Measurements from ENCODE around the gene HOXD4. TPM values are rescaled to one million over a fixed set of nuclear protein-coding genes. Genes with fewer than 3 reads are reported as not detected.

HOXD4 gene
- polyA plus RNA-seq, 1 of the 3 experiments (the other 2 are of a cell fraction): 1.0 TPM

DNA sequence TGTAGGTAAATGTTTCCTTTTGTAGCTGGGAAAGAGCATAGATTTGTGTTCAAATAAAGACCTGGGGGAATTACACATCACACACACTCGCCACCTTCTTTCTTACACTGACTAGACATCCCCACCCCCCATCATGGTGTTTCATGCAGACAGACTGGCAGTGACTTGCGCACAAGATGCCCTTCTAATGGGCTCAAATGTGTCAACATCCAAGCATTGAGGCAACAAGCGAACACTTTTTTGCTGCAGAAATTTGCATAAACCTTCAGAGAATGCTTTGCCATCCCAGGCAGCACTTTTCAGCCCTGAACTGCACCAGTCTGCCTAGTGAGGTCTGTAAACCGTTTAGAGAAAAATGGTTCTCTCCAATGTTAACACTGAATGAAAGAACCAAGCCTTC is 17.3 kb upstream of the HOXD4 start:
- CTCF ChIA-PET: interaction anchor here (0.8 to 26.1 kb wide), 9 partner anchors 18 to 1015 kb away, joined by 3 to 1047 read pairs (median 7); no protein-coding TSS in a partner anchor
- H3F3A ChIP-seq (replicated peaks; ENCODE audit: insufficient read depth): peaks cover 38% of the 10 kb centered on the region
- no peaks in the 10 kb centered on the region for H4K20me1 ChIP-seq (ENCODE audit: insufficient read depth)
- H3K36me3 ChIP-seq (replicated peaks in 1 of 2; ENCODE audit: control insufficient read depth in 1 of 2, insufficient read depth in 2 of 2, low read length in 1 of 2): no peaks in the 10 kb centered on the region
- no peak for DNase-seq
- H3K27ac ChIP-seq (ENCODE audit: low read depth in 2 of 2, low read length in 1 of 2): peak overlapping the region; percentile 63 to 92; a peak in 3 of 4 replicates
- WGBS (ENCODE audit: low lambda C conversion rate): 84% methylated on average over 4 of the region's 4 CpGs
- peaks cover 28 to 50% of the 10 kb centered on the region in 2 experiments for H3K4me1 ChIP-seq (ENCODE audit: control insufficient read depth in 1 of 2, insufficient read depth in 2 of 2, low read depth in 1 of 2, low read length in 1 of 2)
- H3K9ac ChIP-seq: no peak overlapping the region
- no peaks in the 10 kb centered on the region for H3K9me3 ChIP-seq
- H2AFZ ChIP-seq (ENCODE audit: low read depth): no peak overlapping the region
- H3K4me2 ChIP-seq: no peak overlapping the region
- H3K4me3 ChIP-seq (ENCODE audit: low read depth in 2 of 2, low read length in 1 of 2): no peak overlapping the region
- TF ChIP-seq, protein P1, sequence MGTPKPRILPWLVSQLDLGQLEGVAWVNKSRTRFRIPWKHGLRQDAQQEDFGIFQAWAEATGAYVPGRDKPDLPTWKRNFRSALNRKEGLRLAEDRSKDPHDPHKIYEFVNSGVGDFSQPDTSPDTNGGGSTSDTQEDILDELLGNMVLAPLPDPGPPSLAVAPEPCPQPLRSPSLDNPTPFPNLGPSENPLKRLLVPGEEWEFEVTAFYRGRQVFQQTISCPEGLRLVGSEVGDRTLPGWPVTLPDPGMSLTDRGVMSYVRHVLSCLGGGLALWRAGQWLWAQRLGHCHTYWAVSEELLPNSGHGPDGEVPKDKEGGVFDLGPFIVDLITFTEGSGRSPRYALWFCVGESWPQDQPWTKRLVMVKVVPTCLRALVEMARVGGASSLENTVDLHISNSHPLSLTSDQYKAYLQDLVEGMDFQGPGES (IDR thresholded peaks at IDR 0.05; ENCODE audit: low read depth, low read length): no peak
- POLR2A ChIA-PET: interaction anchor here (0.6 to 6.3 kb wide), 4 partner anchors 385 to 520 kb away, joined by 3 to 45 read pairs (median 19); no protein-coding TSS in a partner anchor
- no peaks in the 10 kb centered on the region for H3K27me3 ChIP-seq (ENCODE audit: insufficient read depth)
- H3K9me2 ChIP-seq: no peaks in the 10 kb centered on the region
- H3K79me2 ChIP-seq (ENCODE audit: insufficient read depth): peaks cover 35% of the 10 kb centered on the region

DNA sequence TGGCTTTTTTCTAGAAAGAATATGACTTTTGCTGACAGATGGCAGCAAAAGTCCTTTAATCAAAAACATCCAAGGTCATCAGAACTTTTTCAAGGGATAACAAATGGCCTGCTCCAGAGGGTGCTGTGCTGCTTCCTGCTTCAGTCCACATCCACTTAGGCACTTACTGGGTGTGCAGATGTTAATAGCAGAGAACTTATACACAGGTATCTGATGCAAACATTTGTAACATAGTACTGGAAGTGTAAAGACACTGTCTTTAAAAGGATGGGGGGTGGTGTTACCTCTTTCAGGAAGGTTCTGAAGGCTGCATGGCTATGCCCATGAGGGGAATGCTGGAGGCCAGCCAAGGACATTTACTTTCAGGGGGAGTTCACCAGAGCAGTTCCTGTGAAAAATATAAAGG is 16.3 kb upstream of the HOXD4 start:
- TF ChIP-seq TCF12 (IDR thresholded peaks at IDR 0.05) (peak; percentile 54), RFX5 (IDR thresholded peaks at IDR 0.05; ENCODE audit: low read length) (peak; percentile 30; the same call in 1 of the 2 replicates), GABPA (IDR thresholded peaks at IDR 0.05; ENCODE audit: low read depth) (no peak), FOXJ3 (CRISPR knock-in tag; IDR thresholded peaks at IDR 0.05) (no peak), FOSL2 (IDR thresholded peaks at IDR 0.05; ENCODE audit: borderline replicate concordance, low read depth) (no peak), MXI1 (IDR thresholded peaks at IDR 0.05; ENCODE audit: low read depth, low read length) (peak; percentile 41; the same call in 1 of the 2 replicates), RCOR1 (IDR thresholded peaks at IDR 0.05; ENCODE audit: low read length) (peak; percentile 76), NFIC (IDR thresholded peaks at IDR 0.05; ENCODE audit: borderline replicate concordance) (peak; percentile 15; the same call in 1 of the 2 replicates), TAF1 (IDR thresholded peaks at IDR 0.05; ENCODE audit: borderline replicate concordance, low read depth, low read length) (no peak), SMC3 (IDR thresholded peaks at IDR 0.05; ENCODE audit: low read depth, low read length) (peak; percentile 40; the same call in 1 of the 2 replicates), RAD21 (IDR thresholded peaks at IDR 0.05; ENCODE audit: low read length) (peak; percentile 68), JUND (IDR thresholded peaks at IDR 0.05) (no peak), RXRA (IDR thresholded peaks at IDR 0.05; ENCODE audit: borderline replicate concordance, low read depth) (no peak), EP300 (IDR thresholded peaks at IDR 0.05; ENCODE audit: borderline replicate concordance in 1 of 2, low read depth in 1 of 2, low read length in 1 of 2) (peak in 1 of 2 experiments; percentile 83; a peak in 2 of 4 replicates)
- TF ChIP-seq, protein P1 (IDR thresholded peaks at IDR 0.05; ENCODE audit: low read depth, low read length): no peak
- TF ChIP-seq, protein P2, sequence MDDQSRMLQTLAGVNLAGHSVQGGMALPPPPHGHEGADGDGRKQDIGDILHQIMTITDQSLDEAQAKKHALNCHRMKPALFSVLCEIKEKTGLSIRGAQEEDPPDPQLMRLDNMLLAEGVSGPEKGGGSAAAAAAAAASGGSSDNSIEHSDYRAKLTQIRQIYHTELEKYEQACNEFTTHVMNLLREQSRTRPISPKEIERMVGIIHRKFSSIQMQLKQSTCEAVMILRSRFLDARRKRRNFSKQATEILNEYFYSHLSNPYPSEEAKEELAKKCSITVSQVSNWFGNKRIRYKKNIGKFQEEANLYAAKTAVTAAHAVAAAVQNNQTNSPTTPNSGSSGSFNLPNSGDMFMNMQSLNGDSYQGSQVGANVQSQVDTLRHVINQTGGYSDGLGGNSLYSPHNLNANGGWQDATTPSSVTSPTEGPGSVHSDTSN (IDR thresholded peaks at IDR 0.05): no peak; the same call in 1 of the 2 replicates
- TF ChIP-seq, protein P3, sequence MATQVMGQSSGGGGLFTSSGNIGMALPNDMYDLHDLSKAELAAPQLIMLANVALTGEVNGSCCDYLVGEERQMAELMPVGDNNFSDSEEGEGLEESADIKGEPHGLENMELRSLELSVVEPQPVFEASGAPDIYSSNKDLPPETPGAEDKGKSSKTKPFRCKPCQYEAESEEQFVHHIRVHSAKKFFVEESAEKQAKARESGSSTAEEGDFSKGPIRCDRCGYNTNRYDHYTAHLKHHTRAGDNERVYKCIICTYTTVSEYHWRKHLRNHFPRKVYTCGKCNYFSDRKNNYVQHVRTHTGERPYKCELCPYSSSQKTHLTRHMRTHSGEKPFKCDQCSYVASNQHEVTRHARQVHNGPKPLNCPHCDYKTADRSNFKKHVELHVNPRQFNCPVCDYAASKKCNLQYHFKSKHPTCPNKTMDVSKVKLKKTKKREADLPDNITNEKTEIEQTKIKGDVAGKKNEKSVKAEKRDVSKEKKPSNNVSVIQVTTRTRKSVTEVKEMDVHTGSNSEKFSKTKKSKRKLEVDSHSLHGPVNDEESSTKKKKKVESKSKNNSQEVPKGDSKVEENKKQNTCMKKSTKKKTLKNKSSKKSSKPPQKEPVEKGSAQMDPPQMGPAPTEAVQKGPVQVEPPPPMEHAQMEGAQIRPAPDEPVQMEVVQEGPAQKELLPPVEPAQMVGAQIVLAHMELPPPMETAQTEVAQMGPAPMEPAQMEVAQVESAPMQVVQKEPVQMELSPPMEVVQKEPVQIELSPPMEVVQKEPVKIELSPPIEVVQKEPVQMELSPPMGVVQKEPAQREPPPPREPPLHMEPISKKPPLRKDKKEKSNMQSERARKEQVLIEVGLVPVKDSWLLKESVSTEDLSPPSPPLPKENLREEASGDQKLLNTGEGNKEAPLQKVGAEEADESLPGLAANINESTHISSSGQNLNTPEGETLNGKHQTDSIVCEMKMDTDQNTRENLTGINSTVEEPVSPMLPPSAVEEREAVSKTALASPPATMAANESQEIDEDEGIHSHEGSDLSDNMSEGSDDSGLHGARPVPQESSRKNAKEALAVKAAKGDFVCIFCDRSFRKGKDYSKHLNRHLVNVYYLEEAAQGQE (IDR thresholded peaks at IDR 0.05; ENCODE audit: low read depth, low read length): no peak
- TF ChIP-seq, protein P4, sequence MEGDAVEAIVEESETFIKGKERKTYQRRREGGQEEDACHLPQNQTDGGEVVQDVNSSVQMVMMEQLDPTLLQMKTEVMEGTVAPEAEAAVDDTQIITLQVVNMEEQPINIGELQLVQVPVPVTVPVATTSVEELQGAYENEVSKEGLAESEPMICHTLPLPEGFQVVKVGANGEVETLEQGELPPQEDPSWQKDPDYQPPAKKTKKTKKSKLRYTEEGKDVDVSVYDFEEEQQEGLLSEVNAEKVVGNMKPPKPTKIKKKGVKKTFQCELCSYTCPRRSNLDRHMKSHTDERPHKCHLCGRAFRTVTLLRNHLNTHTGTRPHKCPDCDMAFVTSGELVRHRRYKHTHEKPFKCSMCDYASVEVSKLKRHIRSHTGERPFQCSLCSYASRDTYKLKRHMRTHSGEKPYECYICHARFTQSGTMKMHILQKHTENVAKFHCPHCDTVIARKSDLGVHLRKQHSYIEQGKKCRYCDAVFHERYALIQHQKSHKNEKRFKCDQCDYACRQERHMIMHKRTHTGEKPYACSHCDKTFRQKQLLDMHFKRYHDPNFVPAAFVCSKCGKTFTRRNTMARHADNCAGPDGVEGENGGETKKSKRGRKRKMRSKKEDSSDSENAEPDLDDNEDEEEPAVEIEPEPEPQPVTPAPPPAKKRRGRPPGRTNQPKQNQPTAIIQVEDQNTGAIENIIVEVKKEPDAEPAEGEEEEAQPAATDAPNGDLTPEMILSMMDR (IDR thresholded peaks at IDR 0.05): peak; percentile 27
- H4K20me1 ChIP-seq (ENCODE audit: insufficient read depth): no peaks in the 10 kb centered on the region
- H3K27ac ChIP-seq (ENCODE audit: low read depth in 2 of 2, low read length in 1 of 2): peak overlapping the region; percentile 63 to 92
- H3K4me3 ChIP-seq (ENCODE audit: low read depth in 2 of 2, low read length in 1 of 2): no peak overlapping the region
- H3K9ac ChIP-seq: peak overlapping the region; percentile 94; the same call in 1 of the 2 replicates
- H3K79me2 ChIP-seq (ENCODE audit: insufficient read depth): peaks cover 44% of the 10 kb centered on the region
- CTCF ChIA-PET: interaction anchor here (0.8 to 26.1 kb wide), 8 partner anchors 11 to 1014 kb away, joined by 3 to 1047 read pairs (median 20); partner anchors contain the start of gene HOXD9
- H3K4me1 ChIP-seq (ENCODE audit: control insufficient read depth in 1 of 2, insufficient read depth in 2 of 2, low read depth in 1 of 2, low read length in 1 of 2): peaks cover 30 to 52% of the 10 kb centered on the region in 2 experiments
- H3F3A ChIP-seq (replicated peaks; ENCODE audit: insufficient read depth): peaks cover 40% of the 10 kb centered on the region
- H3K27me3 ChIP-seq (ENCODE audit: insufficient read depth): no peaks in the 10 kb centered on the region
- POLR2A ChIA-PET: interaction anchor here (2.2 to 6.3 kb wide), 2 partner anchors 419 to 439 kb away, joined by 10 to 34 read pairs; no protein-coding TSS in a partner anchor
- no peak overlapping the region; the same call in 1 of the 2 replicates for H2AFZ ChIP-seq (ENCODE audit: low read depth)
- no peaks in the 10 kb centered on the region for H3K9me3 ChIP-seq
- H3K4me2 ChIP-seq: peak overlapping the region; percentile 96
- H3K36me3 ChIP-seq (replicated peaks in 1 of 2; ENCODE audit: control insufficient read depth in 1 of 2, insufficient read depth in 2 of 2, low read length in 1 of 2): no peaks in the 10 kb centered on the region
- H3K9me2 ChIP-seq: no peaks in the 10 kb centered on the region
- no peak for DNase-seq

Measured in SK-N-SH (cell line).